A549 treated with CpdA at 1 μM for 4 hours (cell line): ENCODE measurements around the gene PRDM10. TPM values are rescaled to one million over a fixed set of nuclear protein-coding genes. Genes with fewer than 3 reads are reported as not detected.

Experiments used
- total RNA-seq: library from RNA; stranded (reverse); fragments of 200-300 nt; extraction: Qiagen RNA extraction; gene quantifications from 5 replicates; pipeline ENCODE4 v1.2.3, GENCODE V29; 2022; ENCODE audit warnings: low read depth

The PRDM10 gene, protein sequence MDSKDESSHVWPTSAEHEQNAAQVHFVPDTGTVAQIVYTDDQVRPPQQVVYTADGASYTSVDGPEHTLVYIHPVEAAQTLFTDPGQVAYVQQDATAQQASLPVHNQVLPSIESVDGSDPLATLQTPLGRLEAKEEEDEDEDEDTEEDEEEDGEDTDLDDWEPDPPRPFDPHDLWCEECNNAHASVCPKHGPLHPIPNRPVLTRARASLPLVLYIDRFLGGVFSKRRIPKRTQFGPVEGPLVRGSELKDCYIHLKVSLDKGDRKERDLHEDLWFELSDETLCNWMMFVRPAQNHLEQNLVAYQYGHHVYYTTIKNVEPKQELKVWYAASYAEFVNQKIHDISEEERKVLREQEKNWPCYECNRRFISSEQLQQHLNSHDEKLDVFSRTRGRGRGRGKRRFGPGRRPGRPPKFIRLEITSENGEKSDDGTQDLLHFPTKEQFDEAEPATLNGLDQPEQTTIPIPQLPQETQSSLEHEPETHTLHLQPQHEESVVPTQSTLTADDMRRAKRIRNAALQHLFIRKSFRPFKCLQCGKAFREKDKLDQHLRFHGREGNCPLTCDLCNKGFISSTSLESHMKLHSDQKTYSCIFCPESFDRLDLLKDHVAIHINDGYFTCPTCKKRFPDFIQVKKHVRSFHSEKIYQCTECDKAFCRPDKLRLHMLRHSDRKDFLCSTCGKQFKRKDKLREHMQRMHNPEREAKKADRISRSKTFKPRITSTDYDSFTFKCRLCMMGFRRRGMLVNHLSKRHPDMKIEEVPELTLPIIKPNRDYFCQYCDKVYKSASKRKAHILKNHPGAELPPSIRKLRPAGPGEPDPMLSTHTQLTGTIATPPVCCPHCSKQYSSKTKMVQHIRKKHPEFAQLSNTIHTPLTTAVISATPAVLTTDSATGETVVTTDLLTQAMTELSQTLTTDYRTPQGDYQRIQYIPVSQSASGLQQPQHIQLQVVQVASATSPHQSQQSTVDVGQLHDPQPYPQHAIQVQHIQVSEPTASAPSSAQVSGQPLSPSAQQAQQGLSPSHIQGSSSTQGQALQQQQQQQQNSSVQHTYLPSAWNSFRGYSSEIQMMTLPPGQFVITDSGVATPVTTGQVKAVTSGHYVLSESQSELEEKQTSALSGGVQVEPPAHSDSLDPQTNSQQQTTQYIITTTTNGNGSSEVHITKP
- total RNA-seq: 2.1 to 2.5 TPM (median 2.1 TPM) in 5 replicates

DNA sequence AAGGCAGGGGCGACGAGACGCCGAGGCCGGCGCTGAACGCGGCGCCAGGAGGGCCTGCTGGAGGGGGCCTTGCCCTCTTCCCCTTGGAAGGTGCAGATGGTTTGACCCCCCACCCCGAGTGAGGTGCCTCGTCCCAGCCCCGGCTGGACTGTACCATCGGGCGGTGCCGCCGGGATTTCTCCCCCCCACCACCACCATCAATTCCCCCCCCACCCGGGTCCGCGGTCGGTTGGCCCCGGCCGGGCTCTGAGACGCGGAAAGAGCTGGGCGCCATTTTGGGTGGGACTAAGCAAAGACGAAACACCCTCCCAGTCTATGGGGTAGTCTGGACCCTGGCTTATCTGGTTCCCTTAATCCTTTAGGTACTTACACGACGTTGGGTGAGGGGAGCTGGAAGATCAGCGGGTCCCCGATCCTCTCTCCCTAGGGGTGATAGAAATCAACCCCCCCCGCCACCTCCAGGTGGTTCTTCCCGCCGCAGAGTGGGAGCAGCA, at the start of gene PRDM10:
TSS of gene PRDM10 (minus strand) at position 484 of the 494 bp plus-strand sequence. CDS start 41,871 bp downstream, outside the sequence.

DNA sequence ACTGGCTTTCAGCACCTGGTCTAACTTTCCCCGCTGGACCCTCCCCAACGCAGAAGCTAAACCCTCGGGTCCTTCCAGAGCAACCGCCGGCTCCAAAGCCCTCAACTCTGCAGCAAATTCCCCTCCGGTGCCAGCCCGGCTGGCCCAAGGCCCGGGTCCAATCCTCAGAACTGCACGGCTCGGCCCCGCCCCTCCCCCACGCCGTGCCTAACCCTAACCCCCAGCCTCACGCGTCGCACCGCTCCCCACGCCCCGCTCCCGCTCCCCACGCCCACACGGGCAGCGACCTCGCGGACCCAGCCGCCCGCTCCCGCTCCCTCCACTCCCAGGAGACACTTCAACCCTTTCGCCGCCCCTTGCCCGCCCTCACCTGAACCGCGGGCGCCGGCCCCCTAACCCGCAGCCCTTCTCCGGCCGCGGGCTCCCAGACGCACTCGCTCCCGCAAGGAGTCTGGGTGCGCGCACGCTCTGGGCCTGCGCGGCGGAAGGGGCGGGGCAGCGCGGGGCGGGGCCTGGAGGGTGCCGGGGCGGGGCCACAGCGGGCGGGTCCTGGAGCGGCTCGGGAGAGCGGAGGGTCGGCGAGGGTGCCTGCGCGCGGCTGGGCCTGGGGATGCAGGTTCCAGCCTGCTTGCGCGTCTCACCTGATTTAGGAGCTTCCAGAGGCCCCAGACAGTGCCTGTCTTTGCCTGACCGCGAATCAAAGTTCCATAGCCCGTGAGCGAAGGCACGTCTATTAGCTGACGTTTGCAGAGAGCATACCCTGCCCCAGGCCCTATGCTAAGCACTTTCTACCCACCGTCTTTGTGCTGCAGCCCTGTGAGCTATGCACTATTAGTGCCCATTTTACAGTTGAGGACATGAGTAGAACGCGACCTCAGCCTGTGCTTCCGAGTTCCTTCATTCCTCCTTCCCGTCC, 107.3 kb downstream of the PRDM10 start, which contains the start of gene NFRKB:
TSS of gene NFRKB (minus strand) at position 453 of the 916 bp plus-strand sequence. CDS start 2,729 bp downstream, outside the sequence.

Other genes with a start within 250 kb of the PRDM10 start
- 0.06 to 0.10 TPM (median 0.08 TPM) in 3 of 5 replicates, not detected in the others for gene TMEM45B, start 187.0 kb downstream of the PRDM10 start, total RNA-seq
- gene NFRKB, start 107.3 kb downstream of the PRDM10 start, total RNA-seq: 10.8 to 14.8 TPM (median 13.2 TPM) in 5 replicates
- 159 to 198 TPM (median 185 TPM) in 5 replicates for gene APLP2, start 67.1 kb upstream of the PRDM10 start, total RNA-seq
- gene ST14, start 156.9 kb upstream of the PRDM10 start, total RNA-seq: 0.05 to 0.16 TPM (median 0.13 TPM) in 4 of 5 replicates, not detected in the other